IMR-90 (cell line): ENCODE data around the gene BSND. TPM values are rescaled to one million over a fixed set of nuclear protein-coding genes. Genes with fewer than 3 reads are reported as not detected.

Experiments
- ATAC-seq: fragments of 200-7000 bp; cut with Tn5 transposase; 2 replicates; pipeline ENCODE4 v1.9.1; 2020; ENCODE audit warnings: low read depth, mild to moderate bottlenecking, moderate library complexity
- BruUV-seq: library from RNA; stranded (reverse); fragments of 400-500 nt; replicated peaks from 2 replicates; lab custom pipeline; 2021; lab: Mats Ljungman, UMichigan
- CTCF ChIA-PET: fragments of 300-600 bp; formaldehyde crosslinking; extraction: SDS; loops from one replicate; lab custom pipeline; 2021; ENCODE audit warnings: antibody characterized with exemption; lab: Yijun Ruan, JAX
- POLR2A ChIA-PET: fragments of 300-600 bp; sonication (Branson Sonifier 250); formaldehyde crosslinking; loops from one replicate; lab custom pipeline; 2022; ENCODE audit warnings: antibody characterized with exemption; ENCODE audit not compliant: unreplicated experiment; lab: Charles Lee
- DNase-seq: peaks from one replicate; pipeline ENCODE4 v3.0.0; 2013
- H2AFZ ChIP-seq: replicated peaks from 2 replicates; pipeline ENCODE3; 2013; ENCODE audit warnings: low read length, mild to moderate bottlenecking; ENCODE audit not compliant: poor library complexity
- H2AK5ac ChIP-seq: 2 replicates; pipeline ENCODE4 v1.6.1; 2013; ENCODE audit warnings: low read depth, low read length, inconsistent platforms
- H2AK9ac ChIP-seq: replicated peaks from 2 replicates; pipeline ENCODE3; 2013; ENCODE audit warnings: mild to moderate bottlenecking, low read depth, low read length, moderate library complexity; ENCODE audit not compliant: poor library complexity
- H2BK120ac ChIP-seq: 2 replicates; pipeline ENCODE4 v1.6.1; 2013; ENCODE audit warnings: low read depth, low read length, inconsistent platforms
- H2BK15ac ChIP-seq: 3 replicates; pipeline ENCODE4 v1.6.1; 2013; ENCODE audit warnings: low read depth, low read length, inconsistent platforms
- H2BK20ac ChIP-seq: 2 replicates; pipeline ENCODE4 v1.6.1; 2013; ENCODE audit warnings: low read depth, mild to moderate bottlenecking, inconsistent platforms, low read length, moderate library complexity
- H2BK5ac ChIP-seq: 2 replicates; pipeline ENCODE4 v1.6.1; 2013; ENCODE audit warnings: mild to moderate bottlenecking, low read depth, low read length, inconsistent platforms; ENCODE audit not compliant: poor library complexity, severe bottlenecking
- H3K14ac ChIP-seq: replicated peaks from 2 replicates; pipeline ENCODE4 v1.6.1; 2013; ENCODE audit warnings: low read depth, low read length, inconsistent platforms
- H3K18ac ChIP-seq: 2 replicates; pipeline ENCODE4 v1.6.1; 2013; ENCODE audit warnings: low read depth, low read length, control low read depth
- H3K23ac ChIP-seq: 2 replicates; pipeline ENCODE4 v1.6.1; 2013; ENCODE audit warnings: low read depth, low read length, inconsistent platforms
- H3K27ac ChIP-seq: 2 replicates; pipeline ENCODE4 v1.5.1; 2013; ENCODE audit warnings: mild to moderate bottlenecking, control low read depth, low read length; ENCODE audit not compliant: insufficient read depth
- H3K27me3 ChIP-seq: 2 replicates; pipeline ENCODE4 v1.6.1; 2013; ENCODE audit warnings: low read length; ENCODE audit not compliant: control insufficient read depth, insufficient read depth
- H3K36me3 ChIP-seq: 2 replicates; pipeline ENCODE4 v1.6.1; 2013; ENCODE audit warnings: low read length, mixed read lengths; ENCODE audit not compliant: control insufficient read depth, insufficient read depth
- H3K4ac ChIP-seq: 2 replicates; pipeline ENCODE4 v1.6.1; 2013; ENCODE audit warnings: low read depth, low read length, inconsistent platforms
- H3K4me1 ChIP-seq: 2 replicates; pipeline ENCODE4 v1.6.1; 2013; ENCODE audit warnings: low read length, mixed read lengths; ENCODE audit not compliant: control insufficient read depth, insufficient read depth
- H3K4me2 ChIP-seq: 2 replicates; pipeline ENCODE4 v1.6.1; 2013; ENCODE audit warnings: low read depth, mild to moderate bottlenecking, control low read depth, low read length, moderate library complexity
- H3K4me3 ChIP-seq: 2 replicates; pipeline ENCODE4 v1.5.1; 2013; ENCODE audit warnings: low read depth, mild to moderate bottlenecking, control low read depth, low read length, moderate library complexity; ENCODE audit not compliant: insufficient read depth
- H3K56ac ChIP-seq: 2 replicates; pipeline ENCODE4 v1.6.1; 2013; ENCODE audit warnings: low read length, inconsistent platforms; ENCODE audit not compliant: insufficient read depth; ENCODE audit errors: extremely low read depth
- H3K79me1 ChIP-seq, 2 experiments: 2 replicates each; pipeline ENCODE4 v1.6.1; 2013; ENCODE audit warnings: low read length in 2 of 2, inconsistent platforms in 1 of 2, low read depth in 1 of 2
- H3K9ac ChIP-seq: 2 replicates; pipeline ENCODE4 v1.6.1; 2013; ENCODE audit warnings: low read depth, low read length, control low read depth
- H3K9me1 ChIP-seq: 2 replicates; pipeline ENCODE4 v1.6.1; 2013; ENCODE audit warnings: low read length, inconsistent platforms; ENCODE audit not compliant: insufficient read depth
- H3K9me3 ChIP-seq: 2 replicates; pipeline ENCODE4 v1.6.1; 2013; ENCODE audit warnings: low read length; ENCODE audit not compliant: control insufficient read depth, insufficient read depth
- H4K20me1 ChIP-seq: 2 replicates; pipeline ENCODE4 v1.6.1; 2013; ENCODE audit warnings: low read length, inconsistent platforms; ENCODE audit not compliant: insufficient read depth
- H4K5ac ChIP-seq: 2 replicates; pipeline ENCODE4 v1.6.1; 2013; ENCODE audit warnings: mild to moderate bottlenecking, low read depth, low read length, control low read depth
- H4K8ac ChIP-seq, 2 experiments: 2 replicates each; pipeline ENCODE4 v1.6.1; 2013; ENCODE audit warnings: low read depth in 2 of 2, low read length in 2 of 2, control low read depth in 1 of 2, inconsistent platforms in 1 of 2
- H4K91ac ChIP-seq: 2 replicates; pipeline ENCODE4 v1.6.1; 2013; ENCODE audit warnings: low read depth, low read length, inconsistent platforms; ENCODE audit not compliant: insufficient read depth
- BHLHE40 ChIP-seq: fragments of 150-350 bp; IDR thresholded peaks from 2 replicates; pipeline ENCODE4 v1.6.1; 2016; ENCODE audit warnings: mild to moderate bottlenecking, low read depth, low read length
- MAZ ChIP-seq: IDR thresholded peaks from 2 replicates; pipeline ENCODE4 v1.6.1; 2012; ENCODE audit warnings: low read depth, mild to moderate bottlenecking, low read length, improper control_type of control experiment, moderate library complexity, borderline replicate concordance
- MXI1 ChIP-seq: IDR thresholded peaks from 2 replicates; pipeline ENCODE4 v1.6.1; 2012; ENCODE audit warnings: low read depth, mild to moderate bottlenecking, low read length, moderate library complexity, borderline replicate concordance
- WGBS, 2 experiments: methylation state at CpG; one replicate each; pipeline versions ENCODE4 v1.1.5 to v1.1.7; 2013; ENCODE audit warnings: missing lambda C conversion rate in 2 of 2; ENCODE audit not compliant: insufficient read length in 1 of 2; ENCODE audit errors: extremely low coverage in 2 of 2; 5-methylcytosine and 5-hydroxymethylcytosine counted together
- dilution Hi-C: fragments of 300-500 bp; cut with HindIII; formaldehyde crosslinking; loops from one replicate; pipeline ENCODE4 v1.14.3; 2018; ENCODE audit warnings: low sequenced_read_pairs; ENCODE audit not compliant: unreplicated experiment
- in situ Hi-C: fragments of 300-500 bp; cut with MboI; formaldehyde crosslinking; loops from 3 replicates; pipeline ENCODE4 v1.14.3; 2019; ENCODE audit warnings: low sequenced_read_pairs, inconsistent platforms, mixed read lengths
- intact Hi-C: fragments of 100-400 bp; cut with micrococcal nuclease; formaldehyde crosslinking; loops from 2 replicates; pipeline ENCODE4 v1.10.0; 2022
- polyA plus RNA-seq, 3 experiments: library from polyadenylated mRNA; depleted of rRNA; stranded (reverse); fragments of >200 nt; gene quantifications; 2 replicates each; pipeline ENCODE4 v1.2.3, GENCODE V29; 2012; ENCODE audit warnings: low replicate concordance in 1 of 3
- total RNA-seq: library from RNA; depleted of rRNA; stranded (reverse); fragments of >200 nt; gene quantifications from 2 replicates; pipeline ENCODE4 v1.2.3, GENCODE V29; 2012
- TF ChIP-seq, protein P1 (sequence below): conservative IDR thresholded peaks from 2 replicates; pipeline ENCODE4 v1.5.1; 2012; ENCODE audit warnings: mild to moderate bottlenecking, low read depth, low read length, improper control_type of control experiment

BSND gene
- total and polyA plus RNA-seq, 2 of the 4 experiments (the other 2 are of a cell fraction): not detected

DNA sequence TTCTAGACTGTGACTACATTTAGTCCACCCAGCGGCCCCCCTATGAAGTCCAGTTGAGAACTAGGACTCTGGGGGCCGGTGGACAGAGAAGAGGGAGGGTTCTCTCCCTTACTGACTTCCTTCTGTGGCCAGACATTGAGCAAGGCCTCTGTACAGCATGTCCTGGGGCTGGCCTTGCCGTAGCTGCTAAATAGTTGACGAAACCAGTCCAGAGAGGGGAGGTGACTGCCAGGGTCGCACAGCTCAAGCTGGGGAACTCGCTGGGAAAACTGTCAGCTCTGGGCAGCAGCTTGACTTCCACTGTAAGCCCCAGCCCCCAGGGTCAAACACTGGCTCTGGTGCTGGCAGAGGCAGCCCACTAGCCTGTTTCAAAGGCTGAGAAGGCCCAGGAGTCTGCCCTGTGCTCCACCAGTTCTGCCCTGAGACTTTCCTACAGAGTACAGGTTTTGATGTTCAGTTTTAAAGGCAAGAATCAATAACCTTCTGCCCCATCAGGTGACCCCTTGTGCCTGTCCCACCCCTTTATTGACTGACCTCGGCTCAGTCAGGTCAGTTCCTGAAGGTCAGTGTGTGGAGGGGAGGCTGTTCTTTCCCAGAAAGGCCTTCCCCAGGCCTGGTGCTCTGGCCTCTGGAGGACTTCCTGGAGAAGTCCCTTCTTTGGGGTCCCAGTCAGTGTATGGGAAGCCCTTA, 54.7 kb downstream of the BSND start:
- Histone ChIP-seq H2AK5ac (no peak overlapping the region), H3K27ac (no peak overlapping the region), H2AK9ac (no peak overlapping the region), H2BK20ac (no peak overlapping the region), H4K8ac (no peak overlapping the region), H3K36me3 (no peaks in the 10 kb centered on the region), H4K20me1 (no peaks in the 10 kb centered on the region), H2BK15ac (no peak overlapping the region), H3K4me1 (no peaks in the 10 kb centered on the region), H3K4ac (no peak overlapping the region), H3K18ac (no peak overlapping the region), H4K91ac (no peak overlapping the region), H3K9ac (no peak overlapping the region), H3K9me3 (no peaks in the 10 kb centered on the region), H3K14ac (no peak overlapping the region), H3K27me3 (peaks cover 23% of the 10 kb centered on the region), H4K5ac (no peak overlapping the region), H2AFZ (no peak overlapping the region), H3K4me3 (no peak overlapping the region), H3K79me1 (no peaks in the 10 kb centered on the region), H3K4me2 (no peak overlapping the region), H3K23ac (no peak overlapping the region), H3K9me1 (no peaks in the 10 kb centered on the region), H3K56ac (no peak overlapping the region), H2BK120ac (no peak overlapping the region), H2BK5ac (no peak overlapping the region)
- in situ Hi-C loops (no loop called here), intact Hi-C loops (loop anchor here (1.0 kb wide), 1 partner anchor 39 kb away; no protein-coding TSS in a partner anchor), dilution Hi-C loops (no loop called here)
- no peak for ATAC-seq
- ChIA-PET CTCF (no interaction called here), POLR2A (no interaction called here)
- no TSS peak for BruUV-seq
- 61% methylated on average over 2 of the region's 7 CpGs; no CpG with 5 or more reads in 1 of the 2 experiments for WGBS, 2 experiments
- TF ChIP-seq MAZ (no peak), BHLHE40 (no peak), MXI1 (no peak)
- TF ChIP-seq, protein P1, sequence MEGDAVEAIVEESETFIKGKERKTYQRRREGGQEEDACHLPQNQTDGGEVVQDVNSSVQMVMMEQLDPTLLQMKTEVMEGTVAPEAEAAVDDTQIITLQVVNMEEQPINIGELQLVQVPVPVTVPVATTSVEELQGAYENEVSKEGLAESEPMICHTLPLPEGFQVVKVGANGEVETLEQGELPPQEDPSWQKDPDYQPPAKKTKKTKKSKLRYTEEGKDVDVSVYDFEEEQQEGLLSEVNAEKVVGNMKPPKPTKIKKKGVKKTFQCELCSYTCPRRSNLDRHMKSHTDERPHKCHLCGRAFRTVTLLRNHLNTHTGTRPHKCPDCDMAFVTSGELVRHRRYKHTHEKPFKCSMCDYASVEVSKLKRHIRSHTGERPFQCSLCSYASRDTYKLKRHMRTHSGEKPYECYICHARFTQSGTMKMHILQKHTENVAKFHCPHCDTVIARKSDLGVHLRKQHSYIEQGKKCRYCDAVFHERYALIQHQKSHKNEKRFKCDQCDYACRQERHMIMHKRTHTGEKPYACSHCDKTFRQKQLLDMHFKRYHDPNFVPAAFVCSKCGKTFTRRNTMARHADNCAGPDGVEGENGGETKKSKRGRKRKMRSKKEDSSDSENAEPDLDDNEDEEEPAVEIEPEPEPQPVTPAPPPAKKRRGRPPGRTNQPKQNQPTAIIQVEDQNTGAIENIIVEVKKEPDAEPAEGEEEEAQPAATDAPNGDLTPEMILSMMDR: no peak
- no peak for DNase-seq
